SJCRH30 (cell line): ENCODE results near the gene CREM. TPM values are rescaled to one million over a fixed set of nuclear protein-coding genes. Genes with fewer than 3 reads are reported as not detected.
"Not testable (repeated sequence)": the region's sequence is repeated elsewhere in the genome, so short reads cannot be mapped to it uniquely, and the experiment has no call there.

Source experiments
- DNase-seq, 2 experiments: peaks; one replicate each; pipeline ENCODE4 v3.0.0-alpha.2; 2015 to 2020
- H3K27ac ChIP-seq: fragments of 250-450 bp; sonication (Bioruptor Pico); 2 replicates; pipeline ENCODE4 v1.5.1; 2020; ENCODE audit warnings: mild to moderate bottlenecking, moderate library complexity
- H3K27me3 ChIP-seq: fragments of 250-450 bp; sonication (Bioruptor Pico); 2 replicates; pipeline ENCODE4 v1.5.1; 2020; ENCODE audit warnings: mild to moderate bottlenecking, moderate library complexity
- H3K36me3 ChIP-seq: fragments of 250-450 bp; sonication (Bioruptor Pico); 2 replicates; pipeline ENCODE4 v1.5.1; 2020; ENCODE audit warnings: mild to moderate bottlenecking, moderate library complexity
- H3K4me1 ChIP-seq: fragments of 250-450 bp; sonication (Bioruptor Pico); 2 replicates; pipeline ENCODE4 v1.5.1; 2020; ENCODE audit warnings: mild to moderate bottlenecking, moderate library complexity
- H3K4me3 ChIP-seq: fragments of 250-450 bp; sonication (Bioruptor Pico); 2 replicates; pipeline ENCODE4 v1.5.1; 2020; ENCODE audit warnings: mild to moderate bottlenecking, moderate library complexity
- H3K9me3 ChIP-seq: fragments of 250-450 bp; sonication (Bioruptor Pico); replicated peaks from 2 replicates; pipeline ENCODE4 v1.5.1; 2020; ENCODE audit warnings: mild to moderate bottlenecking, moderate library complexity
- total RNA-seq: library from RNA; depleted of rRNA; stranded (reverse); fragments of >200 nt; shearing (Covaris generic); gene quantifications from 2 replicates; pipeline ENCODE4 v1.2.3, GENCODE V29; 2014; rRNA removed

CREM gene
- 28.6 and 30.4 TPM in 2 replicates for total RNA-seq

DNA sequence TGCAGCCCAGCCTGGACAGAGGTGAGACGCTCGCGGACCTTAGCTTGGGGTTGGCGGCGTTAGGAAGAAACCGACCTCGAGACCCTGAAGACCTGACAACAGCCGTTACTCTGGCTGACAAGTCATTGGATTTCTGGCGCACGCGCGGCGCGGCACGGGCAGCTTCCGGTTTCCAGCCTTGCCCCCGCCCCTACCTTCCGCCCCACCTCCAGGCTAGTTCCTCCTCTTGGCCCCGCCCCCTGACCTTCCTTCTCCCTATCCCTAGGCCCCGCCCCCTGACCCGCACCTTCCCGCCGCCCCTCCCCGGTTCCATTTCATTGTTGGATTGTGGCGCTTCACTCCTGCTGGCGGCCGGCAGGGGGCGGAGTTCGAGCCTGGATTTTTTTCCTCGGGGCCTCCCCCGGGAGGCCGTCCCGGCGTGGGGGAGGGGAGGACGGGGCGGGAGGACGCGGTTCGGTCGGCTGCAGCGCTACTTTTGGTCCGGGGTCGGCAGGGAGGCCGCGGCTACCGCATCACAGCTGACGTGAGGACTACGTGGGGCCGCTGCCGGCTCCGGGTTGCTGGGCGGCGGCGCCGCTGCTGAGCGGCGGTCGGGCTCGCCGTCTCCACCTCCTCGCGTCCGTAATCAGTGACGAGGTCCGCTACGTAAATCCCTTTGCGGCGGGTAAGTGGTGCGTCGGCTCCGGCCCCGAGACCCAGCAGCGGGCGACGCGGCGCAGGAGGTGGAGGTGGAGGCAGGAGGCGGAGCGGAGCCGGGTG, at the start of gene CREM:
Gene CREM (plus strand): TSS at position 317 of the 759 bp plus-strand sequence. CDS start 10,990 bp downstream, outside the sequence.
- Histone ChIP-seq H3K36me3 (no peaks in the 10 kb centered on the region), H3K27me3 (no peaks in the 10 kb centered on the region), H3K9me3 (no peaks in the 10 kb centered on the region), H3K27ac (peak within 1 kb of the TSS; percentile 85), H3K4me1 (peaks cover 12% of the 10 kb centered on the region; the same call in 1 of the 2 replicates), H3K4me3 (peak within 1 kb of the TSS; percentile 81)
- peak; percentile 96 to 97 for DNase-seq

DNA sequence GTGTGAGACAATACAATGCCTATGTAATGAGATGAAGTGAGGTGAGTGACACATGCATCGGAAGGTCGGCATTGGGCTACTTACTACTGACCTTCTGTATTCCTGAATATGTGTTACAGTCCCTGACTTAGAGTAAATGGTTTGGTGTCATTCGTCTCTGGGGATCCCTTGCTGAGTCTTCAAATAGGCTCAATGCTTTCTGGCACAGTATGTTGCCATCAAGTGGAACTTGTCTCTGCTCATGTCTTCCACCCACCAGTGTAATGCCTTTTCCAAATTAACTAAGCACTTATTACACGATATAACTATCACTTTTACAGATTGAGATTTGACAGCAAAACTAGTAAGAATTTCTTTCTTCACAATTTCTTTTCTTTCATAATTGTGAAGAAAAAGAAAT, 47.4 kb upstream of the CREM start:
- DNase-seq: no peak
- H3K27me3 ChIP-seq: no peaks in the 10 kb centered on the region
- no peaks in the 10 kb centered on the region for H3K9me3 ChIP-seq
- no peaks in the 10 kb centered on the region for H3K36me3 ChIP-seq
- no peak overlapping the region for H3K4me3 ChIP-seq
- H3K4me1 ChIP-seq: no peaks in the 10 kb centered on the region
- no peak overlapping the region for H3K27ac ChIP-seq

DNA sequence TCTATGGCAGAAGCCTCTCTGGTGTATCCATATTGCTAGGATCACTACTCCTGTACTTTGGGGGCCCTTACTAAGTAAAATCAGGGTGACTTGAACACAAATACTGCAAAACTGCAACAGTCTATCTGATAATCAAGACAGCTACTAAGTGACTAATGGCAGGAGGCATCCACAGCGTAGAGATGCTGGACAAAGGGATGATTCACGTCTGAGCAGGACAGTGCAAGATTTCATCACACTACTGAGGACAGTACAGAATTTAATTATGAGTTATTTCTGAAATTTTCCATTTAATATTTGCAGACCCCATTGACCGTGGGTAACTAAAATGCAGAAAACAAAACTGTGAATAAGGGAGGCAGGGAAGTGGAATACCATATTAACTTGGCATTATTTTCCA, 46.9 kb upstream of the CREM start:
- DNase-seq: no peak
- H3K27ac ChIP-seq: no peak overlapping the region
- H3K4me1 ChIP-seq: no peaks in the 10 kb centered on the region

DNA sequence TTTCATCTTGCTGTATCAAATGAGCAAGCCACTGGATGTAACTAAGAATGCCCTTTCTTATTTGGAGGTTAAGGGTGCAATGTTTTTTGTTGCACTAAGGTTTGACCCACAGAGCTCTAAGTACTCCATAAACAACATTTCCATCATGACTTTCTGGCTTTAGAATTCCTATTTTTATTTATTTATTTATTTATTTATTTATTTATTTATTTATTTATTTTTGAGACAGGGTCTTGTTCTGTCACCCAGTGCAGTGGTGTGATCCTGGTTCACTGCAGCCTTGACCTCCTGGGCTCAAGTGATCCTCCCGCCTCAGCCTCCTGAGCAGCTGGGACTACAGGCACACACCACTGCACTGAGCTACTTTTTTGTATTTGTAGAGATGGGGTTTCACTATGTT, 46.4 kb upstream of the CREM start:
- H3K27me3 ChIP-seq, H3K4me1 ChIP-seq, H3K4me3 ChIP-seq, DNase-seq, H3K27ac ChIP-seq, H3K9me3 ChIP-seq, H3K36me3 ChIP-seq: not testable (repeated sequence)

More for the DNA sequence above, 46.9 kb upstream of the CREM start:
- Histone ChIP-seq H3K4me3 (no peak overlapping the region), H3K36me3 (no peaks in the 10 kb centered on the region), H3K27me3 (no peaks in the 10 kb centered on the region), H3K9me3 (no peaks in the 10 kb centered on the region)

DNA sequence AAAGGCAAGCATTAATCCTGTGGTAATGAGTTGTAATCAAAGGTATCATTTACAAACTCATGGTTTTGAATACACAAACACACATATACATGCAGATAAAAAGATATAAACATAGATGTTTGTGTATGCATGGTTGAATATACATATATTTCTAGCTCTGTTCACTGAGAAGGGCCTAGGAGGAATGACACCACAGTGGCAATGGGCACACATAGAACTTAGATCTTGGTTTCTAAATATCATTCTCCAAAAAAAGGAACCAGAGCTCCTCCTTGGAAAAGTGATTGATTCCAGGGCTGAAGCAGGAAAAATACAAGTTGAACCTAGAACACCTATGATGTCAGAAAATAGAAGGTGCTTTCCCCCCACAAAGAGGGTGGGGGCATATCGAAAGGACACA, 43.4 kb upstream of the CREM start:
- no peaks in the 10 kb centered on the region for H3K4me1 ChIP-seq
- no peak overlapping the region for H3K27ac ChIP-seq
- no peaks in the 10 kb centered on the region for H3K36me3 ChIP-seq
- no peaks in the 10 kb centered on the region for H3K9me3 ChIP-seq
- DNase-seq: no peak
- no peak overlapping the region for H3K4me3 ChIP-seq
- no peaks in the 10 kb centered on the region for H3K27me3 ChIP-seq

DNA sequence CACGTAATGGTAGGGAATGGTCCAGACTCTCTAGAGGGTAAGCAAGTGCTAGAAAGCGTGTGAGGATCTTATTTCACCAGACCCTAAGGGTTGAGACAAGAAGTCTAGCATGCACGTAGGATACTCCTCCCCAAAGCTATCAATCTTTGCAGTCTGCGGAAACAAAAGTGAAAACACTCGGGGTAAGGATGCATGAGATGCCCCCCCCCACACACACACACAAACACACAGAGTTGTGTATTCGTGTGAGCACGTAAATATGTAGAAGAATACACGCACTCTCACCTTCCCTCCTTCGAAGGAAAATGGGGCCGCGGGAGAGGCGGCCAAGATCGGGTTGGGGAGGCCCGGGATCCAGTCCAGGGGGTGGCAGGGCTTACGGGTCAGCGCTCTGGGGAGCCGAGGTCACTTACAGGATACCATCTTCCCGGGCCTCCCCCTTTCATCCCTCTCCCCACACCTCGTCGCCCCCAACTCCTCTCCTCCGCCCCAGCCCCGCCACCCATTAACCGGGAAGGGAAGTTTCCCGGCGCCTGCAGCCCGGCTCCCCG, 37.0 kb upstream of the CREM start:
- H3K27ac ChIP-seq: peak overlapping the region; percentile 89
- H3K36me3 ChIP-seq: no peaks in the 10 kb centered on the region
- peak overlapping the region; percentile 93 for H3K4me3 ChIP-seq
- peak in 1 of 2 experiments; percentile 22 for DNase-seq
- H3K4me1 ChIP-seq: 0 out of 2 replicates have a peak, but pooled peaks cover 5% of the 10 kb centered on the region
- no peaks in the 10 kb centered on the region for H3K9me3 ChIP-seq
- no peaks in the 10 kb centered on the region for H3K27me3 ChIP-seq

DNA sequence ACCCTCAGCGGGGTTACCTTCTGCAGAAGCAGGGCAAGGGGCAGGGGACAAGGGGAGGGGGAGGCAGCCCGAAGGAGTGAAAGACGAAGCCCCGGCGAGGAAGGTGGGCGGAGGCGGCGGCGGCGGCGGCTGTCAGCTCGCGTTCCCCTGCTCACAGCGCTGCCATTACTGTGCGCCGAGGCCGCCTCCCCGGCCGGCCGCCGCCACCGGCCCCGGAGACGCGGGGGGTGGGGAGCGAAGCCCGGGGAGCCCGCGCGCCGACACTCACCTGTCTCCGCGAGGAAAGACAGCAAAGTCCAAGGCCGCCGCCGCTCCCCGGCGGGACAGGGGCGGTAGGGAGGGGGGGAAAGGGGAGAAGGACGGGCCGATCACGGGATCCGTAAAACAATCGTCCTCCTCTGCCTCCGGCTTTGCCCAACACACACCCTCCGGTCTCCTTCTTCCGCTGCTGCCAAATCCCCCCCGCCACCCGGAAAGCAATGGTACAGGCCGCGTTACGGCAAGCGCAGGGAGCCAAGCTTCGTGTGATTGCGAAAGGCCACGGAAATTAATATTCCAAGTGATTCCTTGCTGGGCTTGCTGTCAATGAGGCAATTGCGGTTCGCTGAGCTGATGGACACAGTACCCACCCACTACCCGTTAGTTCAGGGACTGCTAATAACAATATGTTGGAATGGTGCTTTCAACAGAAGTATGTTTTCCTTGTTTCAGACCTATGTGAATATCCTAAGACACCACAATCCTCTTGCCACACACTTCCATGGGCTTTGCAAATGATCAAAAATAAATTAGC, 36.3 kb upstream of the CREM start, which contains the start of gene CUL2:
Gene CUL2 (minus strand): TSS at position 180 of the 793 bp plus-strand sequence. CDS start 19,024 bp downstream, outside the sequence.
- 0 out of 2 replicates have a peak, but pooled peaks cover 5% of the 10 kb centered on the region for H3K4me1 ChIP-seq
- peak; percentile 91 to 92 for DNase-seq

DNA sequence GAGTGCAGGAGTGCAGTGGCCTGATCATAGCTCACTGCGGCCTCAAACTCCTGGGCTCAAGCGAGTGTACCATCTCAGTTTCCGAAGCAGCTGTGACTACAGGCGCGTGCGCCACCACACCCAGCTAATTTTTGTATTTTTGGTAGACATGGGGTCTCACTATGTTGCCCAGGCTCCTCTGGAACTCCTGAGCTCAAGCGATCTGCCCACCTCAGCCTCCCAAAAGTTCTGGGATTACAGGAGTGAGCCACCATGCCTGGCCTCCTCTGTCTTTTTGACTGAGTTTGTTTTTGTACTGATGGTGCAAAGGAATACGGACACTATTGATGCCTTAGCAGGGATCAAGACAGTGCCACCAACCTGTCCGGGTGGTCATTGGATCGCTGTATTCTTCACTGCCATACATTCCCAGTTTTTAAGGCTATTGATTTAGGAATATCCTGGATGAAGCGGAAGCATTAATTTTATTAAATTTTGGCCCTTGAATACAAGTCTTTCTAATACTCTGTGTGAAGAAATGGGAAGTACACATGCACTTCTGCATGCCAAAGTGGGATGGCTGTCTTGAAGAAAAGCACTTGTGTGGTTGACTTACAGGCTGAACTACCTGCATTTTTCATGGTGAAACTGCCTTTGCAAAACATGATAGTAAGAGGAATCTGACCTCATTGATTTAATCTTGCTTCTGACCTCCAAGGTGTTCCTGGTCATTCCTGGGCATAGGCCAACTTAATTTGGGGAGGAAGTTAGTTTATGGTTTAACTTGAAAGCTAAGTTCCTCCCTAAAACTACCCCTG, 34.5 kb upstream of the CREM start:
- H3K4me3 ChIP-seq: no peak overlapping the region
- DNase-seq: no peak

More for the DNA sequence above, 36.3 kb upstream of the CREM start, which contains the start of gene CUL2:
- H3K36me3 ChIP-seq: no peaks in the 10 kb centered on the region
- peak within 1 kb of the TSS; percentile 89 for H3K27ac ChIP-seq
- H3K9me3 ChIP-seq: no peaks in the 10 kb centered on the region
- H3K27me3 ChIP-seq: no peaks in the 10 kb centered on the region
- H3K4me3 ChIP-seq: peak within 1 kb of the TSS; percentile 93

DNA sequence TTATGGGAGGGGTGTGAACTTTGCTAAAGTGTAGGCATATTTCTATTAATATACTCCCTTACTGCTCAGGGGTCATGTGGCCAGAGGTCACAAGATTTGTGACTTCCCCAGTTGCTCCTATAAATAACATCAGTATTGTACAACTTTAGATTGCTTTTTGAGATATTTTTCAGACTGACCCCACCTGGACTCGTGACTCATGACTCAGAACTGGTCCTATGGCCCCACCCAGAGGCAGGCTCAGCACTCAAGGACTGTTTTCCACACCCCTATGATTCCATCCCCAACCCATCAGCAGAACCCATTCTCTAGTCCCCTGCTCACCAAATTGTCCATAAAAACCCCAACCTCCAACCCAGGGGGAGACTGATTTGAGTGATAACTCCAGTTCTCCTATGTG, 33.8 kb upstream of the CREM start:
- peak in 1 of 2 experiments; percentile 5 for DNase-seq
- H3K4me3 ChIP-seq: no peak overlapping the region
- H3K4me1 ChIP-seq: 0 out of 2 replicates have a peak, but pooled peaks cover 5% of the 10 kb centered on the region
- no peak overlapping the region for H3K27ac ChIP-seq
- H3K27me3 ChIP-seq: no peaks in the 10 kb centered on the region
- H3K36me3 ChIP-seq: no peaks in the 10 kb centered on the region
- H3K9me3 ChIP-seq: no peaks in the 10 kb centered on the region

More for the DNA sequence above, 34.5 kb upstream of the CREM start:
- Histone ChIP-seq H3K36me3 (no peaks in the 10 kb centered on the region), H3K27ac (no peak overlapping the region), H3K27me3 (no peaks in the 10 kb centered on the region), H3K4me1 (0 out of 2 replicates have a peak, but pooled peaks cover 5% of the 10 kb centered on the region), H3K9me3 (no peaks in the 10 kb centered on the region)

DNA sequence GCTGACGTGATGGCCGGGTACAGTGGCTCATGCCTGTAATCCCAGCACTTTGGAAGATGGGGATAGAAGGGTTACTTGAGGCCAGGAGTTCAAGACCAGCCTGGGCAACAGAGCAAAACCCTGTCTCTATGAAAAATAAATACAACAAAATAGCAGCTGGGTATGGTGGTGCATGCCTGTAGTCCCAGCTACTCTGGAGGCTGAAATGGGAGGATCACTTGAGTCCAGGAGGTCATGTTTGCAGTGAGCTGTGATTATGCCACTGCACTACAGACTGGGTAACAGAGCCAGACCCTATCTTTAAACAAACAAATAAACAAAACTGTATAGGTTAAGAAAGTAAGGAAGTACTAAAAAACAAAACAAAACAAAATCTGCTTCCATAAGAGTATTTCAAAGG, 30.3 kb upstream of the CREM start:
- no peak overlapping the region for H3K27ac ChIP-seq
- no peaks in the 10 kb centered on the region for H3K9me3 ChIP-seq
- H3K4me3 ChIP-seq: no peak overlapping the region
- no peak for DNase-seq
- no peaks in the 10 kb centered on the region for H3K27me3 ChIP-seq
- no peaks in the 10 kb centered on the region for H3K36me3 ChIP-seq
- no peaks in the 10 kb centered on the region for H3K4me1 ChIP-seq

DNA sequence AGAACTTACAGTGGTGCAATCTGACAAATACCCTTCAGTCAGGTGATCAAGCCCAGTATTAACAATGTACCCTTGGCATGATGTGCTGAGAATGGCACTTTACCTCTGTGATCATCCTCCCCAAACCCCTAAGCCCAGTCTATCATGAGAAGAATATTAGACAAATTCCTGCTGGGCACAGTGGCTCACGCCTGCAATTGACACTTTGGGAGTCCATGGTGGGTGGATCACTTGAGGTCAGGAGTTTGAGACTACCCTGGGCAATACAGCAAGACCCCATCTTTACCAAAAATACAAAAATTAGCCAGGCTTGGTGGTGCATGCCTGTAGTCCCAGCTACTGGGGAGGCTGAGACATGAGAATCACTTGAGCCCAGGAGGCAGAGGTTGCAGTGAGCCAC, 29.1 kb upstream of the CREM start:
- H3K4me1 ChIP-seq: no peaks in the 10 kb centered on the region
- no peaks in the 10 kb centered on the region for H3K27me3 ChIP-seq
- no peak overlapping the region for H3K27ac ChIP-seq
- H3K9me3 ChIP-seq: no peaks in the 10 kb centered on the region
- H3K4me3 ChIP-seq: no peak overlapping the region
- no peak for DNase-seq
- H3K36me3 ChIP-seq: no peaks in the 10 kb centered on the region

DNA sequence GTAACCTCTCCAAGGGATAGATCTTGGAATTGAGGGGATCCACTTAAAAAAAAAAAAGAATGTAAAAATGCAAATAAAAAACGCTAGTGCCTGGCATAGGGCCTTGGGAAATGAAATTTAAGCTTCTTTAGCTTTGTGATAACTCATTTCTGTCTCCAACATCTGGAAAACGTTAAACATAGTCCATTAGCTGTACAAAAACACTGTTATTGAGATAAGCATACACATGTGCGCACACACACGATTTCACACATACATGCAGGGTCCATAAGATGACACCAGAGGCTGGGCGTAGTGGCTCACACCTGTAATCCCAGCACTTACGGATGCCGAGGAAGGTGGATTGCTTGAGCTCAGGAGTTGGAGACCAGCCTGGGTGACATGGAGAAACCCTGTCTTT, 22.8 kb upstream of the CREM start:
- no peaks in the 10 kb centered on the region for H3K36me3 ChIP-seq
- H3K27ac ChIP-seq: no peak overlapping the region
- H3K4me3 ChIP-seq: no peak overlapping the region
- no peaks in the 10 kb centered on the region for H3K27me3 ChIP-seq
- H3K4me1 ChIP-seq: no peaks in the 10 kb centered on the region
- no peaks in the 10 kb centered on the region for H3K9me3 ChIP-seq
- no peak for DNase-seq

DNA sequence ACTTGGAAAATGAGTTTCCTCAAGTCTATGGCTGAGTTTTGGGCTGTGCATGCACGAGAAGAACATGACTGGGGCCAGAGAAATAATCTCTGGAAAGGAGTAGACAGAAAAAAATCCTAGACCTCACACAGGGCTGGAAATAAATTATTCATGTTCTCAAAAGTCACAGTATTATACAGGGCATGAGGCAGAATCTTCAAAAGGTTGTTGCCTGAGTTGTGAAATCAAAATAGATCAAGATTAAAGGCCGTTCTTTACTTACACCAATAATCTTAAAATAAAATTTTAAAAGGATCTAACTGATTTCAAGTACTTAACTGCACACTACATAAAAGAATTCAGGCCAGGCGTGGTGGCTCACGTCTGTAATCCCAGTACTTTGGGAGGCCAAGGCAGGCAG, 14.1 kb upstream of the CREM start:
- H3K9me3 ChIP-seq: no peaks in the 10 kb centered on the region
- H3K27ac ChIP-seq: no peak overlapping the region
- no peak overlapping the region for H3K4me3 ChIP-seq
- no peak for DNase-seq
- H3K27me3 ChIP-seq: no peaks in the 10 kb centered on the region
- H3K4me1 ChIP-seq: no peaks in the 10 kb centered on the region
- no peaks in the 10 kb centered on the region for H3K36me3 ChIP-seq

DNA sequence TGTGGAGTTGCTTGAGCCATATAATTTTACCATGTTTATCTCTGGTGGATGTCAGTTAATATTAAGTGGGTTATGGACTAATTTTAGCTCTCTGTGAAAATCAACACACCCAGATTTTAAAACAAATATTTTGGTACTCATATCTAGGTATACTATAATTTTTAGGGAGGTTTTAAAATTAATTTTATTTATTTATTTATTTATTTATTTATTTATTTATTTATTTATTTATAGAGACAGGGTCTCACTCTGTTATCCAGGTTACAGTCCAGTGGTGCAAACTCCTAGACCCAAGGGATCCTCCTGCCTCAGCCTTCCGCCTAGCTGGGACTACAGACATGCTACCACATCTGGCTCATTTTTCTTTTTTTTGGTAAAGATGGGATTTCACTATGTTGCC, 7.3 kb upstream of the CREM start:
- H3K36me3 ChIP-seq: no peaks in the 10 kb centered on the region
- H3K4me1 ChIP-seq: no peaks in the 10 kb centered on the region
- no peak for DNase-seq
- no peaks in the 10 kb centered on the region for H3K27me3 ChIP-seq
- H3K4me3 ChIP-seq: no peak overlapping the region
- H3K9me3 ChIP-seq: no peaks in the 10 kb centered on the region
- no peak overlapping the region for H3K27ac ChIP-seq
